Stimulated activated naive CD8-positive, alpha-beta T cell treated with anti-CD3 and anti-CD28 coated beads, Interleukin-15, Interleukin-2, amounts not matched to agents 100 U/mL and 50 U/mL, for 24 hours (primary cell): ENCODE measurements around the gene PCBP3.
"Not testable (repeated sequence)": the region's sequence is repeated elsewhere in the genome, so short reads cannot be mapped to it uniquely, and the experiment has no call there.

Source experiments
- ATAC-seq: fragments of 150-1000 bp; cut with Tn5 transposase; one replicate; pipeline ENCODE4 v1.10.0; 2021
- DNase-seq: peaks from one replicate; pipeline ENCODE4 v3.0.0; 2021

PCBP3 gene

DNA sequence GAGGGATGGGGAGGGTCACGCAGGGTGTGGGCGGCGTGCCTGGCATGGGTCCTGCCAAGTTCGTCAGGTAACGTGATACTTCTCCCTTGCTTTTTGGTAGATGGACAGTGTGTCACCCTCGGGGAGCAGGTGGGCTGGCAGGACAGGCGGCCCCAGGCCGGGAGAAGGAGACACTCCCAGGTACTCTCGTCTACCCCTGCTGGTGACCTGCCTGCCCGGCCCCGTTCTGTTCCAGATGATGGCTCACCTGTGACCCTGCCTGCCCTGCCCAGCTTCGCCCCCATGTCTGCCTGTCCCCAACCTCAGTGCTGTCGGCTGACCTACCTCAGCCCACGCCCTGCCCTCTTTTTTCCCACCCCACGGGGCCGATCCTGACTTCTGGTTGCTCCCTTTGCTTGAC is 144.7 kb downstream of the PCBP3 start:
- no peak for DNase-seq

DNA sequence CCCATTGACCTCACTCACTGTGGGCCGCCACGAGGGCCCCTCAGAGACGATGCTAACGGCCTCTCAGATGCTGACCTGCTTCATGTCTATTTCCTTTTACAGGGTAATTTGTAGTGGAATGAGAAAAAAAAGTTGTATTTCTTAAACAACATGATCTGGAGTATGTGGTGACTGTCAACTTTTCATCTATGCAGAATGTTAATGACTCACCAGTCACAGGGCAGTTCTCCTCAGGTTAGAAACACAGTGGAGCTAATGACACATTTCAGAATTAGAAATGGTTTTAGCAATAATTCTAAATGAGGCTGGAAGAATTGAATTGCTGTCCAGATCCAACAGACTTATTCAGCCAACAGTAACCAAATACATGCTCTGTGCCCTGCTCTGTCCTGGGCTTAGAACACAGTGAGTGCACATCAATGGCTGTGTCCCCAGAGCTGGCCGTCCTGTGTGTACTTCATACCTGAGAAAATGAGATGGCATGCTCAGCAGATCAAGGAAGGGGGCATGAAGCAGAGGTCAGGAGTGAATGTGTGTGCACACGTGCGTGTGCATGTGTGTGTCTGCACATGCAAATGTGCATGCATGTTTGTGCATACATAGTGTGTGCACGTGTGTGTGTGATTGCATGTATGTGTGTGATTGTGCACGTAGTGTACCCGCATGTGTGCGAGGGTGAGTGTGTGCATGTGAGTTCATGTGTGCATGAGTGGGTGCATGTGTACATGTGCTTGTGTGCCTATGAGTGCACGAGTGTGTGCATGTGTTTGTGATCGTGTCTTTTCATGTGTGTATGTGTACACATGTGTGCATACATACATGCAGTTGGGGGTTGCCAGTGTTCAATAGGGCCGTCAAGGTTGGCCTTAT is 145.3 kb downstream of the PCBP3 start:
- ATAC-seq: no peak
- DNase-seq: no peak

More for the DNA sequence above, 144.7 kb downstream of the PCBP3 start:
- no peak for ATAC-seq

DNA sequence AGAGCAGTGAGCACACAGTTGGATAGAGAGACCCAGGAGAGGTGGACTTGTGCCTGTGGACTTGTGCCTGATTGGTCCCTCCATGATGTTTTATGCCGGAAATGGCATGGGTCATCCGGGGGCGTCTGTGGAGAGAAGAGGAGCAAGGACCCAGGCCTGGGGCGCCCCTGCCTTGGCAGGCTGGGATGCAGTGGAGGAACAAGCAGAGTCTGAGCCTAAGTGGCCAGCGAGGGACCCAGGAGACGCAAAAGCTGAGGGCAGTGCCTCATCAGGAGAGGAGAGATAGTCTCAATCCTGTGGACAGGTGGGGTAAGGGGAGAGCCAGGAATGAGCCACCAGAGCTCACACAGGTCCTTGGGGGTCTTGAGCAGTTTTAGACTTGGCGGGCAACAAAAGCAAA is 146.9 kb downstream of the PCBP3 start:
- DNase-seq: no peak
- ATAC-seq: no peak

DNA sequence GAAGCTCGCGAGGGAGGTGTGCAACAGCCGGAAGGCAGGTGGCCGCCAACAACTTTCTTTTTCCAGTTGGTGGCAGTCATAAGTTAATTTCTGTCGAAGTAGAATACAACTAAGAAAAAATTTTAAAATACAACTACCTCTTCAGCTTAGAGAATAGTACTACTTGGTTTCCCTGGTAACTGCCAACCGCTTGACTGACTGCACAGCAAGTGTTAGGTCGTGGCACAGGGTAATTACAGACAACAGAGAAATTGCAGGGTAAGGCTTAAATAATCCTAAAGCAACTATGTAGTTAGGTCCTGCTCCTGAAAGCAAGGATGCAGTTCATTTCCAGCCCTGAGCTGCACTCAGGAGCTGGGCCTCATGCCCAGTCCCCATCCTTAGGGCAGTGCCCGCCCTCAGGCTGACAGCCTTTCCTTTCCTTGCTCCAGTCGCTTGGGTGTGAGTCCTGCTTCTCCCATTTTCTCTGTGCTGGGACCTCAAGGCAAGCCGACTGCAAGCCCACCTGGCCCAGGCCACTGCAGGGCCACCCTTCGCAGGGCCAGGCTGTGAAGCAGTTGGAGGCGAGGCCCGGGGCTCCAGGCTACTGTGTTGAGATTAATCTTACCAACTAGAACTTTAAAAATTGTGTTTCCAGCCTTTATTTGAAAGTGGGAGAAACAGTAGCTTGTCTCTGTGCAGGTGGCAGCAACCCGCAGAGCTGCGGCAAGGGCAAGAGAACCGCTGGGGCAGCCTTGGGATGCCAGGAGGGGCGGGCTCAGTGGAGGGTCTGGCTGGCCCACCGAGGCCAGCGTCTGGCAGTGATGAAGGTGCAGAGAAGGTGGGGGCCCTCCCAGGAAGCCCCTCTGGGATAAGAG is 148.3 kb downstream of the PCBP3 start:
- DNase-seq (no peak), ATAC-seq (no peak)

DNA sequence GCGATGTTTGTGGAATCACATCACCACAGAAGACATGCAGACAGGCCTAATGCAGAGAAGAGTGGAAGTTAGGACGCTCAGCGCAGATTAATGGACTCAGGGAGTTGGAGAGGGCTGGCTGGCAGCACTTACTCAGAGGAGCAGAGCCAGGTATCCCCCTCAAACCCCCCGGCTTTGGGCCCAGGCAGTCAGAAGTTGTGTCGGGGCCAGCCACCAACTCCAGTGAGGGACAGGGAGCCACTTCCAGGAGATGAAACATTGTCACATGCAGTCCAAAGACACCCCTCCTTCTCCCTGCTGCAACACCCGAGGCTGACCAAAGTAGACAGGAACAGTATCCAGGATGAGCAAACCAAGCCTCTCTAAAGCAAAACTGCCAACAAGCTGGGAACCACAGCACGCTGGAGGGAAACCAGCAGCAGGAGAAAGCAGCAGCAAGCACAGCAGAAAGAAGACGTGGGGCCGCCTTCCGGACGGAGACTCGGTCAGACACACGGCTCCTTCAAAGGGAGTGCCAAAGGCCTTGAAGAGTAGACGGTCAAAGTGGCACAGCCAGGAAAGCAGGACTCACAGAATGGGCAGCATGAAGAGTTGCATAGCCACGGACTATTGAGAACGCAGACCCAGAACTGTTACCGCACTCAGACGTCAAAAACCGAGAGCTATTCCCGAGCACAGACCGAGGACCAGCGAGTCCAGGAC is 149.3 kb downstream of the PCBP3 start:
- ATAC-seq (no peak), DNase-seq (no peak)

DNA sequence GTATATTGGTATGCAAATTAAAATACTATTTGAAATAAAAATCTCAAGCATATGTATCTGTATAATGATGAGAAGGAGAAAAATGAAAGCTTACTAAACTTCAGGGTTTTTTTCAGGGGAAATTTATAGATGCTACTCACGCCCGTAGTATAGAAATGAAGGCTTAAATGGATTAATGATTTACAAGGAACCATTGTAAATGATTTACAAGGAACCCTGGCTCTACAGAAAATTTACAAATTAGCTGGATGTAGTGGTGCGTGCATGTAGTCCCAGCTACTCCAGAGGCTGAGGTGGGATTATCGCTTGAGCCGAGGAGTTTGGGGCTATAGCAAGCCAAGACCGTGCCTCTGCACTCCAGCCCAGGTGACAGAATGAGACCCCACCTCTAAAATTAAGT is 150.5 kb downstream of the PCBP3 start:
- ATAC-seq (no peak), DNase-seq (no peak)

DNA sequence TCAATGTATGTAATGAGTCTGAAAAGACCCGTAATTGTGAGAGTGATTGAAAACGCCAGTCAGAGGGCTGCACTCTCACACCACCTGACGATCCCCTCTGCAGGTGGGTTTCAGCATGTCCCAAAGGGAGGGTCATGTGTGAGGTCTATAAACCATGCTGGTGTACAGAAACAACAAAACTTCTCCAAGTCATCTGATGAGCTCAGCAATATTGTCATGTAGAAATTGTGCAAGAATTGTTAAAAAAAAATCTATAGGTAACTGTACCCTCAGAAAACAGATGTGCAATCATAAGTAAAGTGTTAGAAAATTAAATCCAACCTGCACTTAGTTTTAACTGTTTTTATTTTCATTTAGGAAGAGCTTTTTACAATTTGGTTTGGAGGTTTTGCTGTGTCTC is 152.5 kb downstream of the PCBP3 start:
- DNase-seq (no peak), ATAC-seq (no peak)

DNA sequence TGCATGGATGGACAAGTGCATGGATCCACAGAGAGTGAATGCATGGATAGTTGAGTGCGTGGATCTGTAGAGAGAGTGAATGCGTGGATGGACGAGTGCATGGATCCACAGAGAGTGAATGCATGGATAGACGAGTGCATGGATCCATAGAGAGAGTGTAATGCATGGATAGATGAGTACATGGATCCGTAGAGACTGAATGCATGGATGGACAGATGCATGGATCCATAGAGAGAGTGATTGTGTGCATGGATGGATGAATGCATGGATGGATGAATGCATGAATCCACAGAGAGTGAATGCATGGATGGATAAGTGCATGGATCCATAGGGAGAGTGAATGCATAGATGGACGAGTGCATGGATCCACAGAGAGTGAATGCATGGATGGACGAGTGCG is 153.8 kb downstream of the PCBP3 start:
- DNase-seq (no peak), ATAC-seq (no peak)

DNA sequence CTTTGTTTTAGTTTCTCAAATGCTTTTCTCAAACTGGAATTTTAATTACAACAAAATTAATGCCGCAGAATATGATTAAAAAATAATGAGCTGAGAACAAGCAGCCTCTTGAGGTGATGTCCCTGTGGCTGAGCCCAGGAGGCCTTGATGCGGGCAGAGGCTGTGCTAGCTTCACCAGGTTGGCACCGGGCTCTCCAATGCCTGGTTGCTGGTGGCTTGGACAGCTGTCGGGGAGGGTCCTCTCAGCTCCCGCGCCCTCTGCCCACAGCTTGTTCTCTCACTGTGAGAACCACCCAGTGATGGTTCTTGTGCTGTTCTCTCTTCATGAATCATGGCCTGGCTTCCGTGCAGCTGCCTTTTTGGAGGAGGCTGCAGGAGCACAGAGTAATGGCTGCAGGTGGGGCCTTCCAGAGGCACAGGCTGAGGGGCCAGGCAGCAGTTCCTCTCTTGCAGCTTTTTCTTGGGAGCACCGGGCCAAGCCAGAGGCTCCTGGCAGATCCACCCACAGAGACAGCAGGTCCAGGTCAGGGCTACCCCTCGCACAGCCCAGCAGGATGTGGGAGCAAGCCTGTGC is 156.3 kb downstream of the PCBP3 start:
- no peak for ATAC-seq

DNA sequence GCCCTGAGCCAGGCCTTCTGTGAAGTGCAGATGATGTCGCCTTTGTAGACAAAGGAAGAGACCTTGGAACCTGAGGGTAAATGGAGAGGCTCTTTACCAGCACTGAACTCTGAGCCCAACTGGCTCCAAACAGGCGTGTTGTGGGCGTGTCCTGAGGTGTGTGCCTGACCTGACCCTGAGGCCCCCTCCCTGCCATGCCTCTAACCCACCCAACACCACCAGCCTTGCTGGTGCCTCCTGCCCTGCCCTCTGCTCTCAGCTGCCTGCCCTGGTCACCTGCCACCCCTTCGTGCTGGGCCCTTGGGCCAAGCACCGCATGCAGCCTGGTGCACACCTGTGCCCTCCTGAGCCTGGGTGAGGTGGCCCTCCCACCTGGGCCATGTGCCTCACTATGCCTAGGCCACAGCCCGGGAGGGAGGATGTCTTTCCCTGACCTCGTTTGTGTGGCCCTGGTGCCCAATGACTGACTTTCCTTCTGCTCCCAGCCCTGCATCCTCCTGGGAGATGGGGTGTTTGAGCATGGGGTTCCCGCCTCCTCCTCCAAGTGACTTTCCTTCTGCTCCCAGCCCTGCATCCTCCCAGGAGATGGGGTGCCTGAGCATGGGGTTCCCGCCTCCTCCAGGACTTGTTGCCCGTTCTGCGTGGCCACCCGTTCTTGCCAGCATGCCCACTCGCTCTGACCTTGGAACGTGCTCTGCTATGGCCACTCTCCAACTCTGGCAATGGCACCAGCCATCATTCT is 157.0 kb downstream of the PCBP3 start:
- no peak for DNase-seq
- no peak for ATAC-seq

More for the DNA sequence above, 156.3 kb downstream of the PCBP3 start:
- DNase-seq: no peak

DNA sequence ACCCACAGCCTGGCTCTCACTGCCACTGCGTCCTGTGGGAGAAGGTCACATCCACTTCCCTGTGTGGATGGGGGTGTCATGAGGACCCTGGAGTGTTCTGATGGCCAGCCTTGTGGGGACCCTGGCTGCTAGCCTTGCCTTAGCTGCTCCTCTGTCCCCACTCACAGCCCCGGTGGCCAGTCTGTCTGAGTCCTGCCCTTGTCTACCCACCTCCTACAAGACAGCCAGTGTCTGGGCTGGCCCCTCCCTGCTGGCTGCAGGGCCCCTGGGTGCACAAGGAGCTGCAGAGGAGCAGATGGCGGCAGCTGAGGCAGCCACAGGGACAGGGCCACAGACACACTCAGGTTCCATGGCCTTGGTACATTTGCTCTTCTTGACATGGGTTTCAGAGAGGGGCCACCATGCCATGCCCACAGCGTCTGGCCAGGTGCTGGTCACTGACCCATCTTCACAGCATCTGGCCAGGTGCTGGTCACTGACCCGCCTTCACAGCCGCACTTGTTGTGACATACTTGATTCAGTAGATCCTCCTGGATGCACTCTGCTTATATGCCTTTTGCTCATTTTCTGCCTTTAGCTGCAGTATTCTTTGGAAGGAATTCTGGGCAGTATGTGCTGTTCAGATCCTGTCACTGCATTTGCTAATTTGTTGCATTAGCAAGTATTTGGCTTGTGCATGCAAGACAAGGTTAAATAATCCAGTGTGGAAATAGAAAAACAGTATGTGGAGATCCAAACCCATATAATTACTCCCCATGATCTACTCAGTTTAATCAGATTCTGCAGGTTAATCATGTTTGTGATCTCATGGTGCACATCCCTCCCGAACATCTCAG is 157.8 kb downstream of the PCBP3 start:
- ATAC-seq (no peak), DNase-seq (no peak)

DNA sequence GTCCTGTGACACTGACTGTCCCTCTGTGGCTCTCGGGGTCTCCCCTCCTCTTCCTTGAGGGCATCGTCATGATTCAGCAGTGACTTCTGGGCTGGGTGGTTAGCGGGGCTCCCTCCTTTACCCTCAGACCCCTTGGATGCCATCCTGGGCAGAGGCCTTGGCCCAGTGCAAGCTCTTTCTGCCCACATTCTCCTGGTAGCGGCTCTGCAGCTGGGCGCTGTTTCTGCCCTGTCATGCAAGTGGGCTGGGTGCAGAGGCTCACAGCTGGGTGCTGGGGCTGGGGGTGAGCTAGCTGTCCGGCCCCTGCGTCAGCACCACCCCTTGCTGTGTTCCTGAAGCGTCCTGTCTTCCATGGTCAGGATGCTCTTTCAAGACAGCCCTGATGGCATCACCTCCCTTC is 158.5 kb downstream of the PCBP3 start:
- no peak for ATAC-seq

DNA sequence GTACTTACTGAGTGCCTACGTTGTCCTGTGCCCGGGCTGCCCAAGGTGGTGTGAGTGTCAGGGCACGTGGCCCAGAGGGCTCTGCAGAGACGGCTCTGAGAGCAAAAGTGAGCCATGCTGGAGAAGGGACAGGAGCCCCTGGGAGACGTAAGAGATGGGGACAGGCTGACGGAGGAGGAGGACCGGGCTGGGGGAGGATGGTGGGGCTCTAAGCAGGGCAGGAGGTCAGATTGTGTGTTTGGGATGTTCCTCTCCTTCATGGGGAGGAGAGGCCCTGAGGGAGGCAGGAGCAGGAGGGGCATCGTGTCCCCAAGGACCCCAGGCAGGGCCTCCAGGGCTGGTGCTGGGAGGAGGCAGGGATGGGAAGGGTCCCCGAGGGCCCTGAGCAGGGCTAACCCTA is 158.9 kb downstream of the PCBP3 start:
- ATAC-seq (no peak), DNase-seq (no peak)

More for the DNA sequence above, 158.5 kb downstream of the PCBP3 start:
- DNase-seq: no peak

DNA sequence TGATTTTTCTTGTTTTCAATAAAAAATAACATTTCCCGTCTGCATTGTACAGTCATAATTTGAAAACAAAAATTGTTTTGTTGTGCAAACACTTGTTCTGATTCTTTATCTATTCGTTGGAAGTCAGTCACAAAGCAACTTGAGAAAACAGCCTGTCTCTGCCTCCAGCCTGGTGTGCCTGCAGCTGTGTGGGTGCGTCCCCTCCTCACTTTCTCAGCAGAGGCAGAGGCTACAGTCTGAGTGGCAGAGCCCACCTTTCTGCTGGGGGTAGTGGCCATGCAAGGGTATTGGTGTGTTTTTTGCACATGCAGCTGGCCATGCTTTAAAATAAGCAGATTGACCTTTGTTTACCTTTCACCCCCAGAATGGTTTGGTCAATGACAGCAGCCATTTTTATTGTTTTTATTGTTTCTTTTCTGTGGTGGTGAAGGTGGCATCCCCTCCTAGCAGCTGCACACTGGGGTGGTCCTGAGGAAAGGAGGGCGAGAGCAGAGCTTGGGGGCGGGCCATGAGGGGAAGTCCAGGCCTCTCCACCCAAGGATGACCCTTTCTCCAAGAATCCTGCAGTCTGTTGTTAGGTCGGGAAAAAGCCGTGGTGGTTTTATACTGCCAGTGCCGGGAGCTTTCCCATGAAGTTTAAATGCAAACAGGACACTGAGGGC is 159.6 kb downstream of the PCBP3 start:
- DNase-seq (no peak), ATAC-seq (no peak)

DNA sequence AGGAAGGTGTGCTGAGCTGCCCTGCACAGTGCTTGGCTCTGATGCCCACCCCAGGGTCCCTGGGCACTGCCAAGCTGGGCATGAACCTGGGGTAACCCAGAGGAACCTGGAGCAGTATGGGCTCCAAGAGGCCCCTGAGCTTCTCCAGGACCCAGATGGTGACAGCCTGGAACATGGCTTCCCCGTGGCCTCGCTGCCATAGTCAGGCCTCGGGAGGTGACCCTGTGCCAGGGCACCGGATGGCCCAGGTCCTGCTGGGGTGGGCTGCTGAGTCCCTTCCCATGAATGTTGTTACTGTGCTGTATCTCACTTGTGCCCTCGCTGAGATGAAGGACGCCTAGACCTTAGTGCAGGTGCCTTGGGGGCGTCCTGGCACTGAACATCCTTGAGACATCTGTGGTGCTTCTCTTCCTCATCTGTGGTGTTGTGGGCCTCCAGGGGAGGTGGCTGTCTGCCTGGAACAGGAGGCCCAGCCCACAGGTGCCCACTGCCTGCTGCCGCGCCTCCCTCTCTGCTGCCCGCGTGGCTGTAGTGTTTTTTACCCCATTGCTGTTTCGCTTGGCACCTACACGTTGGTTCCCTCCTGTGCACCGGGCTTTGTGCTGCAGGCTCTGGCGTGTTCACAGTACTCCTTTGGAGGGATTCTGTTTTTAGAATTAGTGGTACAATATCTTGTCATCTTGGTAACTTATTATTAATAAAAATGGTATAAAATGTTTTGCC is 160.3 kb downstream of the PCBP3 start:
- DNase-seq: no peak
- no peak for ATAC-seq

DNA sequence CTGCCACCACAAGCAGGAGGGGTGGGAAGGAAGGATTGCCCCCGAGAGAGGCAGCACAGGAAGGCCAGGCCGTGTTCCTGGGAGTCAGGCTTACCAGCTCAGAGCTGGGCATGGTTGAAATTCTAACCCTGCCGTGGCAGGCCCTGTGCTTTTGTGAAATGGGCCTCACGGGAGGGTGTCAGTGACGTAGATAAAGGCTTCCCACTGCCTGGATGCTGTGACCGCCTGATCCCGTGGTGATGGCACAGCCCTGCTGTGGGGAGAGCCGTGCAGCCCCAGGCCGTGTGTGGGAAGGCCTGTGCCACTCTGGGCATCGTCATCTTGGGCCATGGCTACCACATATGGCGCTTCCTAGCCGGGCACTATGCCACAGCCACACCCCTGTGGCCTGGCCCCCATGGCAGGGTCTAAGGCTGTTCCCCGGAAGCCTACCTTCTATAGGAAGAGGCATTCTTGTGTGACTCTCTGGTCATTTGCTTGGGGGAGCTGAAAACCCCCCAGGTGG is 161.3 kb downstream of the PCBP3 start:
- ATAC-seq: no peak

DNA sequence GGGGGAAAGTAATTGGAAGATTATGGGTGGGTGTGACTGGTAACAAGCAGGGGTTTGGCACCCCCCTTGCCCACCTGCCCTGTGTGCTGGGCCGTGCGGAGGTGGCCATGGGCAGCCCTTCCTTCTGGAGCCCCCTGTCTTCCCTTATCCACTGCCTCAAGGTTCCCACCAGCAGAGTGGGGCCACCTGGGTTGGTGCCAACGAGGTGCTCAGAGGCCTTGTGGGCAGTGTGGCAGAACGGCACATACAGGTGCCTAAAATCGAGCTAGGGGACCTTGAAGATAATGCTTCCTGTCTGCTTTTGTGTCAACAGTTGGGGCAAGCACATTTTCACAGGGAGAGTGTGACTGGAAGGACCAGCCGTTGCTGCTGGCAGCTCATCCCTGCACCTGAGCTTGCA is 161.8 kb downstream of the PCBP3 start:
- ATAC-seq (no peak), DNase-seq (no peak)

More for the DNA sequence above, 161.3 kb downstream of the PCBP3 start:
- no peak for DNase-seq

DNA sequence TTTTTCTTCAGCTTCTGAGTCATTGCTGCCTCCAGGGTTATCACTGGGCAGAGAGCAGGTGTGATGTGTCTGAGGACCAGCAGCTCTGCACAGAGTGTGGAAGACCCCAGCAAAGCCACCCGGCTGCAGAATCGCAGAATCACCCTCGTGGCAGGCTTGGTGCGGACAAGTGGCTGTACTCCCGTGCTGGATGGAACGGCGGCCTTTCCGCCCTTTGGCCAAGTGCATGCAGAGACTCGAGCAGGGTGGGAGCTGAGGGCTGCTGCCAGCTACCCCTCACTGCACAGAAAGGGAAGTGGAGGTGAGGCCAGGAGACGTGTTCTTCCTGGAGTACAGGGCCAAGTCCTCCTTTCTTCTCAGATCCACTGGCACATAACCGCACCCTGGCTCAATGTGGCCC is 162.5 kb downstream of the PCBP3 start:
- ATAC-seq (no peak), DNase-seq (no peak)

DNA sequence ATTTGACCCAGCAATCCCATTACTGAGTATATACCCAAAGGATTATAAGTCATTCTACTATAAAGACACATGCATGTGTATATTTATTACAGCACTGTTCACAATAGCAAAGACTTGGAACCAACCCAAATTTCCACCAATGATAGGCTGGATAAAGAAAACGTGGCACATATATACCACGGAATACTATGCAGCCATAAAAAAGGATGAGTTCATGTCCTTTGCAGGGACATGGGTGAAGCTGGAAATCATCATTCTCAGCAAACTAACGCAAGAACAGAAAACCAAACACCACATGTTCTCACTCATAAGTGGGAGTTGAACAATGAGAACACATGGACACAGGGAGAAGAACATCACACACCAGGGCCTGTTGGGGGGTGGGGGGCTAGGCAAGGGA is 165.1 kb downstream of the PCBP3 start:
- ATAC-seq, DNase-seq: not testable (repeated sequence)
